Measurements from ENCODE around the gene PTPRA.

The PTPRA gene

DNA sequence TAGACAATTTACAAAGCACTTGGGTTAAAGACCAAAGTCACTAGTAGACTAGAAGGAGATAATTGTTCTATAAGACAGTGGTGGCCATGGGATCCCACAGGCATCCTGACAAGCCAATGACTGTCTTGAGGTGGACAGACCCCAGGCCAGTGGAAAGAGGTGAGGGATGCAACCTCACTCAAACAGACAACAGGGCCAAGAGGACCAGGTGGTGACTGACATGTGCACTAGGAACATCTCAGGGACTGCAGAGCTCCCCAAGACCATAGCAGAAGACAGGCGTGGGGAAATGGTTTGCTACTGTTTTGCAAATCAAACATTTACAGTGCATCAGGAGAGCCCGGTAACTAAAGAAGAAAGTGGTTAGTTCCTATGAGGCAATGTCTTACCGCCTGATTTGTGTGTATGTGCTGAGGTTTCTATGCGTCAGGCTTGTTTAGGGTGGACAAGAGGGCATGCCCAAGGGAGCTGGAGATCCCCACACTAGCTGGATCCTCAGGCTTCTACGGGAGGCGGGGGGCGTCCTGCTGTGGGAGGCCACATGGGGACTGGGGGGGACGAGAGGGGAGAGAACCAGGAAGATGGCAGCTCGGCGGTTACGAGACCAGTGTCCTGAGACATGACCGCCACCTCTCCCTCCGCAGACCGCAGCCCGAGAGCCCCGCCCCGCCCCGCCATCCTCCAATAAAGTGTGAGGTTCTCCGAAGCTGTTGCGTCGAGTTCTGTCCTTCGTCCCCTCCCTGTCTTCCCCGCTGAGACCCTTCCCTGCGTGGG, 171.9 kb downstream of the PTPRA start:
- no peak for TF ChIP-seq CTCF (conservative IDR thresholded peaks at IDR 0.05; ENCODE audit: low read depth)
- ChIA-PET CTCF (no interaction called here), POLR2A (ENCODE audit: low non-redundant PET) (interaction anchor here (0.6 to 1.2 kb wide), 2 partner anchors 15 to 232 kb away, joined by 3 to 4 read pairs; no protein-coding TSS in a partner anchor)
- H3K27ac ChIP-seq = peak overlapping the region; percentile 80
- DNase-seq (ENCODE audit: low spot score) = peak; percentile 68

GRCh38 chr20:3045816-3046676, 172.8 kb downstream of the PTPRA start, which contains the start of gene MRPS26:
TSS of gene MRPS26 (plus strand) at chr20:3046052. CDS start at chr20:3046069, 17 bp downstream.
- CTCF ChIA-PET = no interaction called here
- no peak for TF ChIP-seq CTCF (conservative IDR thresholded peaks at IDR 0.05; ENCODE audit: low read depth)
- peak; percentile 88 for DNase-seq (ENCODE audit: low spot score)
- peak within 1 kb of the TSS; percentile 80 for H3K27ac ChIP-seq
- POLR2A ChIA-PET (ENCODE audit: low non-redundant PET) = interaction anchor here (0.6 to 1.2 kb wide), 2 partner anchors 16 to 233 kb away, joined by 3 to 4 read pairs; no protein-coding TSS in a partner anchor

GRCh38 chr20:3046677-3047462, 173.6 kb downstream of the PTPRA start:
- peak; percentile 63 for DNase-seq (ENCODE audit: low spot score)
- no peak for TF ChIP-seq CTCF (conservative IDR thresholded peaks at IDR 0.05; ENCODE audit: low read depth)
- peak overlapping the region; percentile 80 for H3K27ac ChIP-seq
- ChIA-PET CTCF (interaction anchor here (0.9 kb wide), 1 partner anchor 181 kb away, joined by 3 read pairs; no protein-coding TSS in a partner anchor), POLR2A (ENCODE audit: low non-redundant PET) (no interaction called here)

- ChIA-PET CTCF (interaction anchor here (0.9 kb wide), 1 partner anchor 182 kb away, joined by 3 read pairs; no protein-coding TSS in a partner anchor), POLR2A (ENCODE audit: low non-redundant PET) (no interaction called here)
- no peak for DNase-seq (ENCODE audit: low spot score)
- no peak overlapping the region for H3K27ac ChIP-seq
- no peak for TF ChIP-seq CTCF (conservative IDR thresholded peaks at IDR 0.05; ENCODE audit: low read depth)
Observed at GRCh38 chr20:3047486-3048419, 174.5 kb downstream of the PTPRA start.

DNA sequence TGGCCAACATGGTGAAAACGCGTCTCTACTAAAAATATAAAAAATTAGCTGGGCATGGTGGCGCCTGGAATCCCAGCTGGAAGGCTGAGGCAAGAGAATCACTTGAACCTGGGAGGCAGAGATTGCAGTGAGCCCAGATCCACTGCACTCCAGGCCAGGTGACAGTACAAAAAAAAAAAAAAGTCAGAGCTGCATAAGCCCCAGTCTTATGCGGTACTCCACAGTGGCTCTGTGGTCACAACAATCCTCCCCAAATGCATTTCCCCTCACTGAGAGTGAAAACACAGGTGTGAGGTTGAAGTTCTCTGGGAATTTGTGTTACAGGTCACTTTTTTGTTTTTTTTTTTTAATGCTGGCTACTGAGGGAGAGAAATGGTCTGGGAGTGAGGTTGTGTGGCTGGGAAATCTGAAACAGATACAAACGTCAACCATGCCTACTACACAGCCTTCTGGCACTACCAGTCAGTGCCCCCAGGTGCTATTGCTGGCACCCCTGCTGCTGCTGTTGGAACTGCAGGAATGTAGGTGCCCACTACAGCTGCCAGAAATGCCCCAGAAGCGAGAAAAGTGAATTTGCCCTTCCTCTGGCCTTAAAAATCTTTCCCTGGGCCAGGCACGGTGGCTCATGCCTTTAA, 178.2 kb downstream of the PTPRA start:
- no peak for TF ChIP-seq CTCF (conservative IDR thresholded peaks at IDR 0.05; ENCODE audit: low read depth)
- DNase-seq (ENCODE audit: low spot score) = no peak
- CTCF ChIA-PET = no interaction called here
- POLR2A ChIA-PET (ENCODE audit: low non-redundant PET) = no interaction called here
- no peak overlapping the region; the same call in 1 of the 2 replicates for H3K27ac ChIP-seq

Data from RWPE1 (cell line).